HEK293 (cell line): Measurements from ENCODE around the gene NUP153.
A peak's percentile ranks its signal among the peaks of the same experiment; 100 is the strongest.

Source experiments
- CTCF ChIA-PET: fragments of 350-600 bp; formaldehyde crosslinking; extraction: SDS; loops from one replicate; lab custom pipeline; 2021; ENCODE audit warnings: antibody characterized with exemption; lab: Yijun Ruan, JAX
- POLR2A ChIA-PET: fragments of 300-600 bp; formaldehyde crosslinking; extraction: SDS; loops from one replicate; lab custom pipeline; 2020; ENCODE audit warnings: antibody characterized with exemption, inconsistent platforms; lab: Yijun Ruan, JAX
- H3K27ac ChIP-seq: fragments of 200-500 bp; sonication (Bioruptor generic); 2 replicates; pipeline ENCODE4 v1.5.1; 2014; ENCODE audit warnings: low read depth, low read length, control low read depth, inconsistent platforms; ENCODE audit errors: extremely low read depth
- H3K36me3 ChIP-seq, 2 experiments: fragments of 200-500 bp in 1 of 2; sonication (Bioruptor generic) in 1 of 2; 1 replicate in 1 of 2; 2 replicates in 1 of 2; pipeline ENCODE4 v1.5.1; 2014 to 2017; ENCODE audit warnings: inconsistent platforms in 2 of 2, low read length in 2 of 2; ENCODE audit not compliant: control insufficient read depth in 2 of 2, insufficient read depth in 1 of 2
- H3K4me1 ChIP-seq: fragments of 200-500 bp; sonication (Bioruptor generic); 2 replicates; pipeline ENCODE4 v1.5.1; 2014; ENCODE audit warnings: mild to moderate bottlenecking, low read length, inconsistent platforms; ENCODE audit not compliant: control insufficient read depth, insufficient read depth
- H3K4me3 ChIP-seq: 2 replicates; pipeline ENCODE4 v1.5.1; 2011; ENCODE audit warnings: low read depth, mild to moderate bottlenecking, control low read depth, low read length, moderate library complexity
- H3K9me3 ChIP-seq: fragments of 200-500 bp; sonication (Bioruptor generic); 2 replicates; pipeline ENCODE4 v1.5.1; 2014; ENCODE audit warnings: low read depth, low read length, inconsistent platforms; ENCODE audit not compliant: control insufficient read depth, insufficient read depth
- GLI2 ChIP-seq: fragments of 450-650 bp; formaldehyde crosslinking; IDR thresholded peaks from 2 replicates; pipeline ENCODE4; 2017; ENCODE audit warnings: missing biosample characterization, missing genetic modification characterization, low read depth, borderline replicate concordance
- GLI4 ChIP-seq: fragments of 450-650 bp; formaldehyde crosslinking; IDR thresholded peaks from 2 replicates; pipeline ENCODE4 v1.5.1; 2016; ENCODE audit warnings: missing biosample characterization, missing genetic modification characterization
- GLIS1 ChIP-seq: fragments of 450-650 bp; formaldehyde crosslinking; IDR thresholded peaks from 2 replicates; pipeline ENCODE4 v1.5.1; 2016; ENCODE audit warnings: missing biosample characterization, missing genetic modification characterization
- GLIS2 ChIP-seq: fragments of 450-650 bp; formaldehyde crosslinking; IDR thresholded peaks from 2 replicates; pipeline ENCODE4 v1.5.1; 2016; ENCODE audit warnings: missing biosample characterization, missing genetic modification characterization
- KLF1 ChIP-seq: fragments of 450-650 bp; formaldehyde crosslinking; IDR thresholded peaks from 2 replicates; pipeline ENCODE4 v1.5.1; 2016; ENCODE audit warnings: missing biosample characterization, missing genetic modification characterization
- PRDM10 ChIP-seq: fragments of 450-650 bp; formaldehyde crosslinking; IDR thresholded peaks from 2 replicates; pipeline ENCODE4 v1.5.1; 2016; ENCODE audit warnings: missing biosample characterization, missing genetic modification characterization
- SP7 ChIP-seq: fragments of 450-650 bp; formaldehyde crosslinking; IDR thresholded peaks from 2 replicates; pipeline ENCODE4 v1.5.1; 2016; ENCODE audit warnings: missing biosample characterization, missing genetic modification characterization
- WT1 ChIP-seq: fragments of 450-650 bp; formaldehyde crosslinking; IDR thresholded peaks from 2 replicates; pipeline ENCODE4 v1.5.1; 2016; ENCODE audit warnings: missing biosample characterization, missing genetic modification characterization
- YY2 ChIP-seq: fragments of 450-650 bp; formaldehyde crosslinking; IDR thresholded peaks from 2 replicates; pipeline ENCODE4 v1.5.1; 2016; ENCODE audit warnings: missing biosample characterization, missing genetic modification characterization
- ZBTB20 ChIP-seq: fragments of 450-650 bp; formaldehyde crosslinking; IDR thresholded peaks from 2 replicates; pipeline ENCODE4 v1.5.1; 2016; ENCODE audit warnings: missing biosample characterization, missing genetic modification characterization
- ZBTB44 ChIP-seq: fragments of 450-650 bp; IDR thresholded peaks from 2 replicates; pipeline ENCODE4 v1.5.1; 2018; ENCODE audit warnings: missing biosample characterization, mild to moderate bottlenecking, missing genetic modification characterization
- ZFHX2 ChIP-seq: fragments of 450-650 bp; formaldehyde crosslinking; conservative IDR thresholded peaks from 2 replicates; pipeline ENCODE4 v1.5.1; 2016; ENCODE audit warnings: missing biosample characterization, missing genetic modification characterization
- ZNF10 ChIP-seq: fragments of 450-650 bp; formaldehyde crosslinking; IDR thresholded peaks from 2 replicates; pipeline ENCODE4 v1.5.1; 2017; ENCODE audit warnings: missing biosample characterization, missing genetic modification characterization
- ZNF133 ChIP-seq: fragments of 450-650 bp; formaldehyde crosslinking; IDR thresholded peaks from 2 replicates; pipeline ENCODE4 v1.5.1; 2016; ENCODE audit warnings: missing biosample characterization, missing genetic modification characterization
- ZNF155 ChIP-seq: fragments of 450-650 bp; formaldehyde crosslinking; IDR thresholded peaks from 2 replicates; pipeline ENCODE4 v1.5.1; 2016; ENCODE audit warnings: missing biosample characterization, missing genetic modification characterization
- ZNF169 ChIP-seq: fragments of 450-650 bp; formaldehyde crosslinking; IDR thresholded peaks from 2 replicates; pipeline ENCODE4 v1.5.1; 2016; ENCODE audit warnings: missing biosample characterization, missing genetic modification characterization
- ZNF184 ChIP-seq: fragments of 450-650 bp; IDR thresholded peaks from 2 replicates; pipeline ENCODE4 v1.5.1; 2018; ENCODE audit warnings: missing biosample characterization, mild to moderate bottlenecking, missing genetic modification characterization
- ZNF211 ChIP-seq: fragments of 450-650 bp; formaldehyde crosslinking; IDR thresholded peaks from 2 replicates; pipeline ENCODE4 v1.5.1; 2016; ENCODE audit warnings: low read depth, missing biosample characterization, missing genetic modification characterization
- ZNF214 ChIP-seq: fragments of 450-650 bp; formaldehyde crosslinking; IDR thresholded peaks from 2 replicates; pipeline ENCODE4 v1.5.1; 2017; ENCODE audit warnings: missing biosample characterization, mild to moderate bottlenecking, missing genetic modification characterization, borderline replicate concordance
- ZNF239 ChIP-seq: fragments of 450-650 bp; formaldehyde crosslinking; IDR thresholded peaks from 2 replicates; pipeline ENCODE4 v1.5.1; 2016; ENCODE audit warnings: missing biosample characterization, missing genetic modification characterization
- ZNF248 ChIP-seq: fragments of 450-650 bp; formaldehyde crosslinking; IDR thresholded peaks from 2 replicates; pipeline ENCODE4 v1.5.1; 2017; ENCODE audit warnings: missing biosample characterization, missing genetic modification characterization
- ZNF362 ChIP-seq: fragments of 450-650 bp; formaldehyde crosslinking; IDR thresholded peaks from 2 replicates; pipeline ENCODE4 v1.5.1; 2016; ENCODE audit warnings: missing biosample characterization, missing genetic modification characterization
- ZNF423 ChIP-seq: fragments of 450-650 bp; formaldehyde crosslinking; IDR thresholded peaks from 2 replicates; pipeline ENCODE4 v1.5.1; 2016; ENCODE audit warnings: missing biosample characterization, missing genetic modification characterization
- ZNF513 ChIP-seq: fragments of 450-650 bp; IDR thresholded peaks from 2 replicates; pipeline ENCODE4 v1.5.1; 2018; ENCODE audit warnings: missing biosample characterization, missing genetic modification characterization
- ZNF529 ChIP-seq: fragments of 450-650 bp; formaldehyde crosslinking; IDR thresholded peaks from 2 replicates; pipeline ENCODE4 v1.5.1; 2017; ENCODE audit warnings: missing genetic modification characterization, missing biosample characterization; ENCODE audit not compliant: insufficient replicate concordance
- ZNF544 ChIP-seq: fragments of 450-650 bp; formaldehyde crosslinking; IDR thresholded peaks from 2 replicates; pipeline ENCODE4 v1.5.0; 2017; ENCODE audit warnings: missing biosample characterization, missing genetic modification characterization
- ZNF558 ChIP-seq: fragments of 450-650 bp; formaldehyde crosslinking; IDR thresholded peaks from 2 replicates; pipeline ENCODE4 v1.5.1; 2016; ENCODE audit warnings: missing biosample characterization, missing genetic modification characterization
- ZNF561 ChIP-seq: fragments of 450-650 bp; IDR thresholded peaks from 2 replicates; pipeline ENCODE4 v1.5.1; 2018; ENCODE audit warnings: missing biosample characterization, missing genetic modification characterization, borderline replicate concordance
- ZNF600 ChIP-seq: fragments of 450-650 bp; formaldehyde crosslinking; IDR thresholded peaks from 2 replicates; pipeline ENCODE4 v1.5.1; 2016; ENCODE audit warnings: missing biosample characterization, missing genetic modification characterization
- ZNF707 ChIP-seq: fragments of 450-650 bp; formaldehyde crosslinking; IDR thresholded peaks from 2 replicates; pipeline ENCODE4 v1.5.1; 2016; ENCODE audit warnings: missing biosample characterization, missing genetic modification characterization
- ZNF747 ChIP-seq: fragments of 450-650 bp; formaldehyde crosslinking; IDR thresholded peaks from 2 replicates; pipeline ENCODE4 v1.5.1; 2016; ENCODE audit warnings: missing biosample characterization, missing genetic modification characterization
- ZSCAN23 ChIP-seq: fragments of 450-650 bp; formaldehyde crosslinking; IDR thresholded peaks from 2 replicates; pipeline ENCODE4 v1.5.1; 2016; ENCODE audit warnings: missing biosample characterization, missing genetic modification characterization

The NUP153 gene

GRCh38 chr6:17656092-17656491, 50.6 kb downstream of the NUP153 start:
- TF ChIP-seq ZFHX2 (tag by site-specific recombination) = peak; percentile 50
- TF ChIP-seq ZBTB20 (tag by site-specific recombination) = no peak
- 0 out of 2 replicates have a peak, but pooled peaks have one; percentile 15 for TF ChIP-seq ZNF544 (tag by site-specific recombination)
- TF ChIP-seq GLI2 (tag by site-specific recombination) = no peak
- TF ChIP-seq KLF1 (tag by site-specific recombination) = 0 out of 2 replicates have a peak, but pooled peaks have one; percentile 17
- no peak for TF ChIP-seq ZNF362 (tag by site-specific recombination)
- TF ChIP-seq GLI4 (tag by site-specific recombination) = no peak
- no peak for TF ChIP-seq ZNF10 (tag by site-specific recombination)
- TF ChIP-seq ZNF248 (tag by site-specific recombination) = 0 out of 2 replicates have a peak, but pooled peaks have one; percentile 37
- TF ChIP-seq GLIS1 = peak; percentile 41; the same call in 1 of the 2 replicates
- TF ChIP-seq GLIS2 (tag by site-specific recombination) = no peak
- no peak for TF ChIP-seq ZSCAN23 (tag by site-specific recombination)
- 0 out of 2 replicates have a peak, but pooled peaks have one; percentile 24 for TF ChIP-seq ZNF184 (tag by site-specific recombination)
- peak; percentile 54; the same call in 1 of the 2 replicates for TF ChIP-seq SP7 (tag by site-specific recombination)
- no peak for TF ChIP-seq ZNF239 (tag by site-specific recombination)
- no peak for TF ChIP-seq ZNF211 (tag by site-specific recombination)
- TF ChIP-seq ZNF513 (tag by site-specific recombination) = no peak
- peak; percentile 55 for TF ChIP-seq WT1 (tag by site-specific recombination)
- TF ChIP-seq ZBTB44 (tag by site-specific recombination) = 0 out of 2 replicates have a peak, but pooled peaks have one; percentile 36
- no peak for TF ChIP-seq ZNF155
- no peak for TF ChIP-seq ZNF133 (tag by site-specific recombination)
- no peak for TF ChIP-seq ZNF747
- TF ChIP-seq ZNF707 = no peak
- no peak for TF ChIP-seq PRDM10 (tag by site-specific recombination)
- TF ChIP-seq ZNF529 (tag by site-specific recombination) = peak; percentile 69
- no peak for TF ChIP-seq ZNF423 (tag by site-specific recombination)
- TF ChIP-seq ZNF600 (tag by site-specific recombination) = no peak
- TF ChIP-seq ZNF214 = peak; percentile 40; the same call in 1 of the 2 replicates
- no peak for TF ChIP-seq ZNF558 (tag by site-specific recombination)
- 0 out of 2 replicates have a peak, but pooled peaks have one; percentile 14 for TF ChIP-seq YY2 (tag by site-specific recombination)
- TF ChIP-seq ZNF169 (tag by site-specific recombination) = no peak
- TF ChIP-seq ZNF561 = 0 out of 2 replicates have a peak, but pooled peaks have one; percentile 36
- TF ChIP-seq, all 188 proteins: peak for 13
- Histone ChIP-seq H3K9me3 (no peaks in the 10 kb centered on the region), H3K4me3 (no peak overlapping the region), H3K36me3 (peaks cover 78 to 80% of the 10 kb centered on the region in 2 experiments), H3K27ac (no peak overlapping the region), H3K4me1 (peaks cover 8% of the 10 kb centered on the region; the same call in 1 of the 2 replicates)
- ChIA-PET POLR2A (no interaction called here), CTCF (interaction anchor here (1.0 kb wide), 1 partner anchor 72 kb away, joined by 3 read pairs; no protein-coding TSS in a partner anchor)
